SK-N-MC (cell line): ENCODE results near the gene PALD1.

Experiments
- EZH2 ChIP-seq: fragments of 200-600 bp; sonication (generic); IDR thresholded peaks from one replicate; pipeline ENCODE4 v1.6.1; 2017; ENCODE audit warnings: antibody characterized with exemption
- FOXP2 ChIP-seq: optimal IDR thresholded peaks from 2 replicates; pipeline ENCODE3; 2011; ENCODE audit warnings: mild to moderate bottlenecking, moderate library complexity; ENCODE audit not compliant: insufficient read depth; ENCODE audit errors: extremely low read length, control extremely low read depth
- POLR2AphosphoS5 ChIP-seq: IDR thresholded peaks from 2 replicates; pipeline ENCODE4 v1.6.1; 2012; ENCODE audit warnings: mild to moderate bottlenecking, low read depth, low read length, borderline replicate concordance

DNA sequence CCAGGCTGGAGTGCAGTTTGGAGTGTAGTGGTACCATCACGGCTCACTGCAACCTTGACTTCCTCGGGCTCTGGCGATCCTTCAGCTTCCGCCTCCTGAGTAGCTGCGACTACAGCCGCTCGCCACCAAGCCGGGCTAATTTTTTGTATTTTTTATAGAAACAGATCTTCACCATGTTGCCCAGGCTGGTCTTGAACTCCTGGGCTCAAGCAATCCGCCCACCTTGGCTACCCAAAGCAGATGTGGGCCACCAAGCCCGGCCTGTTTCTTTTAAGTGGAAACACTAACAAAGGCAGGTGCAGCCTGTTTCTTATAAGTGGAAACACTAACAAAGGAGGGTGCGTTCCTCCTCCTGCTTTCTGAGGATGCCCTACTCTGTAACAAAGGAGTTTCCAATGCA, 105.8 kb downstream of the PALD1 start:
- TF ChIP-seq POLR2AphosphoS5, result no peak
- TF ChIP-seq EZH2, result no peak
- no peak for TF ChIP-seq FOXP2
